Islet precursor cell (in vitro differentiated cells): ENCODE measurements around the gene IFNGR2.
"Not testable (repeated sequence)": the region's sequence is repeated elsewhere in the genome, so short reads cannot be mapped to it uniquely, and the experiment has no call there.

Experiments used
- DNase-seq: peaks from one replicate; pipeline ENCODE4 v3.0.0-alpha.2; 2018

The IFNGR2 gene

GRCh38 chr21:33378081-33378480 is 25.1 kb upstream of the IFNGR2 start:
- DNase-seq = no peak

- DNase-seq = not testable (repeated sequence)
Measured at GRCh38 chr21:33379934-33380333, 23.3 kb upstream of the IFNGR2 start.

DNA sequence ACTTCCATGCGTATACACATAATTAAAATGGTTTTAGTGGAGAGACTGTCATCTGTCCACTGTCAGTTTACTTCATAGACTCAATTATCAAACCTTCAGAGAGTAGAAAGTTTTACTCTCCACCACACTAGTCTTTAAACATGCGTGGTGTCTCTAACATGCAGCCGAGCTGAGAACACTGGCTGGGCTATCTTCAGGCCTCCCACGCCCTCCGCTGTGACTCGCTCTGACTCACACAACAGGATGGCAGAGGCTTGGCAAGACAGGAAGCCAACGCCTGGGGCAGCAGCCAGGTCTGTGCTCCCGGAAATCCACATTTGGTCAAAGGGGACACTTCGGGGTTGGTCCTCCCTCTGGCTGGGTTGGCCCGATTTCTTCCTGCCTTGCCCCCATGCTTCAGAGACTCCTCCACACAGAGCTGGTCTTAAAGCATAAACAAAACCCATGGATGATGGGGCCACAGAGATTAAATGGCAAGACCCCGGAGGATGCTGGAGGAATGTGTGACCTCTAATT is 22.7 kb upstream of the IFNGR2 start:
- DNase-seq = peak; percentile 98

- not testable (repeated sequence) for DNase-seq
Measured at GRCh38 chr21:33381381-33381780, 21.8 kb upstream of the IFNGR2 start.

DNA sequence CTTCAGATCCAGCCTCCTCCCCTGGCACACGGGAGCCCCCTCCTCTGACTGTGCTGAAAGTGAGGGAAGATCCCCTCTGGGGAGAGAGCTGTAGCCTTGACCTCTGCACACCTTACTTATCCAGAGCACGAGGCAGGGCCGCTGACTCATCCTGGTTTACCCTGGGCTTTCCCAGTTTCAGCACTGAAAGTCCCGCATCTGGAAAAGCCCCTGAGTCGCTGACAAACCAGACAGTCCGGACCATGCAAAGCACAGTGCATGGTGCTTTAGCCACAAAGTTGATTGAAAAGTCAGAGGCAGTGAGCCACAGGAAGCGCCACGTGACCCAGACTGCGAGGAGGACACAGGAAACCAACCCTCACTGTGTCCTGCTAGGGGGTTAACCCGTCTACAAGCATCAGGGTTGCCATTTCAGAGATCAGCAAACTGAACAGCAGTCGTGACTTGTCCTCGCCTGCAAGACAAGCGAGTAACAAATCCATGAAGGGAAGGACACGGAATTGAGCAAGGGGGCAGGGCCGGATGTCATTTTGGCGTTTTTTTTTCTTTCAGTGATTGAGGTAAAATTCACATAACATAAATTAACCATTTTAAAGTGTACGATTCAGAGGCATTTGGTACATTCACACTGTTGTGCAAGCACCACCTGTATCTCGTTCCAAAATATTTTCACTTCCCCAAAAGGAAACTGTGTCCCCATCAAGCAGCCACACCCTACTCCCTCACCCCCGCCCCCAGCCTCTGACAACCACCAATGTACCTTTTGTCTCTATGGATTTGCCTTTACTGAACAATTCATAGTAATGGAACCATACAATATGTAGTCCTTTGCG is 19.9 kb upstream of the IFNGR2 start:
- peak; percentile 97 for DNase-seq

DNA sequence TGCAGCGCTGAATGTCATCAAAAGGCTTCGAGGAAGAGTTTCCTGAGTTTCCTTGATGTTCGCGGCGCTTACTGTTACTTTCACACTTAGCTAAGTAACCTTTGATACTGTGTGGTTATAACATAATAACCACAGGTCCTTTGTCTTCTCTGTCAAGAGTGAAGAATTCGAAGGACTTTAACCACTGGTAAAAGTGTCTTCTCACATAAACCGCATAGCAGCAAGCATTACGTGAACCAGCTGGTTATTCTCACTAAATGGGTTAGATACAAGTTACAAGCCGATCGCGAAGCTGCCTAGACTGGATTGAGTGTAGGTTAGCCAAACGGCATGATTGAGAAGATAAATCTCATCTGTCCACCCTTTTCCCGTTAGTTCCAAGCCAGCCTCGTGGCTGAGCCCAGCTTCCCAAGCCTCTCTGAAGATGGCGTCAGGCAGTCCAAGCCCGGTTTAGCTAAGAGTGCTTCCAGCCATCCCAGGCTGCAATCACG is 18.3 kb upstream of the IFNGR2 start:
- no peak for DNase-seq

- DNase-seq = no peak
Measured at GRCh38 chr21:33386222-33386784, 16.9 kb upstream of the IFNGR2 start.

DNA sequence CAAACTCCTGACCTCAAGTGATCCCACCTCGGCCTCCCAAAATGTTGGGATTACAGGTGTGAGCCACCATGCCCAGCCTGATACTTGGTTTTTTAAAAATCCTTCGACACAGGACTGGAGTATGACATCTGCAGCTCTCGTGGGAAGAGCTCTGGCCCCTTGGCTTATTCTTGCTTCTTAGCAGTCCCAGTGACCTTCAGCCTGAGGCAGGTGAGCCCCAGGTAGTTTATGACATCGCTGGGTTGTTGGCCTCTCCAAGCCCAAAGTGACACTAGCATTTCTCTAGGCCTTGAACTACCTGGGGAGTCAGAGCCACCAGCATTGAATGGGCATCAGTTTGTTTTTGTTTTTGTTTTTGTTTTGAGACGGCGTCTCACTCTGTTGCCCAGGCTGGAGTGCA is 15.9 kb upstream of the IFNGR2 start:
- DNase-seq = no peak

DNA sequence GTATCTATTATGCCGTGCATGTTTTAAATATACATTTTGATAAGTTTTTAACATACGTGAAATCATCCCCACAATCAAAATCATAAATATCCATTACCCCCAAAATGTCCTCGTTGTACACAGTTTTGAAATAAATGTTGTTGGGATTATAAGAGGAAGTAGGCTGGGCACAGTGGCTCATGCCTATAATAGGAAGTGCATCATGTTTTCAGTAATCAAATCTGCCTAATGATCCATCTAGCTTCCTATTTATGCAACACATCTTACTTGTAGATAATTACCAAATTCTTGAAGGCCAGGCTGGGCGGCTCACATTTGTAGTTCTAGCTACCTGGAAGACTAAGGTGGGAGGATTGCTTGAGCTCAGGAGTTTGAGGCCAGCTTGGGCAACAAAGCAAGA is 15.0 kb upstream of the IFNGR2 start:
- DNase-seq = no peak

GRCh38 chr21:33390479-33390878 is 12.7 kb upstream of the IFNGR2 start:
- no peak for DNase-seq

- DNase-seq = no peak
Measured at GRCh38 chr21:33391656-33392055, 11.6 kb upstream of the IFNGR2 start.

GRCh38 chr21:33392284-33392985 is 10.8 kb upstream of the IFNGR2 start:
- no peak for DNase-seq

GRCh38 chr21:33393348-33393747 is 9.9 kb upstream of the IFNGR2 start:
- DNase-seq = no peak

GRCh38 chr21:33394260-33394659 is 9.0 kb upstream of the IFNGR2 start:
- DNase-seq = no peak

GRCh38 chr21:33395891-33396331 is 7.3 kb upstream of the IFNGR2 start:
- DNase-seq = no peak

GRCh38 chr21:33396436-33396835 is 6.8 kb upstream of the IFNGR2 start:
- DNase-seq = no peak

- DNase-seq = no peak
Measured at GRCh38 chr21:33396951-33397350, 6.3 kb upstream of the IFNGR2 start.

GRCh38 chr21:33397717-33398116 is 5.5 kb upstream of the IFNGR2 start:
- no peak for DNase-seq

DNA sequence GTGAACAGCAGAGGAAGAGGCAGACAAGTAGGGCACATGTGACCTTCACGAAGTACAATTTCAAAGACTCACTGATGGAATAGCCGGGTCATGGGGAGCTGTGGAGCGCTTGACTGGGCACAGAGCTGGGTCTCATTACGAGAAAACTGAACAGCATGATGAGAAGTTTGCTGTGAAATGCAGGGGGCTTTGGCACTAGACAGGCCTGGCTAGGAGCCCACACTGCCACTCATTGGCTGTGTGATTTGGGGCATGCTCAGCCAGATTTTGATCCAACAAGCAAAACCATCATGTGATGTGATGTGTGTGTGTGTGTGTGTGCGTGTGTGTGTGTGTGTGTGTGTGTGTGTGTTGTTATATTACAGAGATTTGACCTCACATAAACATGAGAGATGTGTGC is 4.9 kb upstream of the IFNGR2 start:
- DNase-seq = no peak

DNA sequence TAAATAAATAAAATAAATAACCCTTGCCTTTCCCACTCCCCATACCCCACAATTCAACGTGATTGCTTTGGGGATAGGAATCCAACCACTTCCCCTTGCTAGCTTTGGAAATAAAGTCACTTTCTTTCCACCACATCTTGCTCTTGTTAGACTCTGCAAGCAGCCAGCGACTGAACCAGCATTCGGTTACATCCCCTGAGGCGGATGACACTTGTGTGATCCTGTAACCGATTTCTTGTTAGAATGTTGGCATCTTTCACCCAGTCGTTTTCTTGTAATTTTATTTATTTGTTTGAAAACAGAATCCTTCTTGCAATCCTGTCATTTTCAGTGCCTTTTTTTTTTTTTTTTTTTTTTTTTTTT is 1.6 kb upstream of the IFNGR2 start:
- DNase-seq = no peak

DNA sequence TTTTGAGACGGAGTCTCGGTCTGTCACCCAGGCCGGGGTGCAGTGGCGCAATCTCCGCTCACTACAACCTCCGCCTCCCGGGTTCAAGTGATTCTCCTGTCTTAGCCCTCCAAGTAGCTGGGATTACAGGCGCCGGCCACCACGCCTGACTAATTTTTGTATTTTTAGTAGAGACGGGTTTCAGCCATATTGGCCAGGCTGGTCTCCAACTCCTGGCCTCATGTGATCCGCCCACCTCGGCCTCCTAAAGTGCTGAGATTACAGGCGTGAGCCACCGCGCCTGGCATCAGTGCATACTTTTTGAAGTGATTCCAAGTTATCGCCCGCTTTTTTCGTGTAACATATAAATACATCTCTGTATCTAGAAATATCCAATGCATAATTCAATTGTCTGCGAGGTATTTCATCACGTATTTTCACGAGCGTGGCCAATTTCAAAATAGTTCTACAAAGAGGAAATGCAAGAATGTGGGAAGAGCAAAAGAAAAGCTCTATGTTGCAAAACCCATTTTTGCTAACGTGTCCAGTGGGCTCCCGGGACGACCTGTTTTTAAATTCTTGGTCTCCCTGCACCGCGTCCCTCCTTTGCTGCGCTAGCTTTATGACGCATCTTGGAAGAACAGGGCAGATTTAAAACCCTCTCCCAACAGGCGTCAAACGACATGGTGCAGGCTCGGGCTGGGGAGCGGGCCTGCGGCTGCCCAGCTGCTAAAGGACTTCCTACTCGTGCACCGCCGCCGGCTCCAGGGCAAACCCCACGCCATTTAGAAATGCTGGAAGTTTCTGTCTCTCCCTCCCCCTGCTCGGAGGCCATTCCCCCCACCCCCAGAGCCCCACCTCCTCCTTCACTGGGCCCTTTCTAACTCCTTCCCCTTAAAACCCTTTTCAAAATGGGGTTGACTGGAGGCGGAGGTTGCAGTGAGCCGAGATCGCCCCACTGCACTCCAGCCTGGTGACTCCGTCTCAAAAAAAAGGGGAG is 923 bp upstream of the IFNGR2 start:
- DNase-seq = peak; percentile 83
